Common myeloid progenitor, CD34-positive (primary cell): ENCODE data around the gene VCAN.

ENCODE experiments used
- CTCF ChIA-PET: fragments of 350-600 bp; sonication (Branson Sonifier 250); formaldehyde crosslinking; loops from one replicate; lab custom pipeline; 2021; ENCODE audit warnings: antibody characterized with exemption; lab: Charles Lee
- POLR2A ChIA-PET: fragments of 350-600 bp; sonication (Branson Sonifier 250); formaldehyde crosslinking; loops from one replicate; lab custom pipeline; 2021; ENCODE audit warnings: antibody characterized with exemption; lab: Charles Lee
- DNase-seq, 3 donors: peaks; one replicate each; pipeline versions ENCODE4 v3.0.0 to v3.0.0-alpha.2; 2013
- H3K27ac ChIP-seq, 2 experiments: 1 replicate in 1 of 2; 2 replicates in 1 of 2; pipeline ENCODE4 v1.7.0; 2013; ENCODE audit warnings: inconsistent platforms in 2 of 2, low read length in 2 of 2, mild to moderate bottlenecking in 2 of 2, low read depth in 1 of 2, moderate library complexity in 1 of 2; ENCODE audit not compliant: severe bottlenecking in 2 of 2, insufficient read depth in 1 of 2, poor library complexity in 1 of 2
- H3K27me3 ChIP-seq, 5 experiments: replicated peaks in 2 of 5; 1 replicate in 3 of 5; 2 replicates in 2 of 5; pipeline versions ENCODE4 v1.6.1 to v1.7.0; 2013; ENCODE audit warnings: low read length in 4 of 5, mild to moderate bottlenecking in 2 of 5, moderate library complexity in 2 of 5, inconsistent platforms in 1 of 5; ENCODE audit not compliant: insufficient read depth in 5 of 5, control insufficient read depth in 4 of 5
- H3K36me3 ChIP-seq, 4 experiments: 1 replicate in 2 of 4; 2 replicates in 2 of 4; pipeline versions ENCODE4 v1.6.1 to v1.7.0; 2013; ENCODE audit warnings: low read length in 3 of 4, control low read depth in 1 of 4, mild to moderate bottlenecking in 1 of 4; ENCODE audit not compliant: control insufficient read depth in 4 of 4, insufficient read depth in 4 of 4
- H3K4me1 ChIP-seq, 4 experiments: 1 replicate in 3 of 4; 2 replicates in 1 of 4; pipeline versions ENCODE4 v1.6.1 to v1.7.1; 2013; ENCODE audit warnings: low read length in 3 of 4, mild to moderate bottlenecking in 3 of 4, control low read depth in 1 of 4, inconsistent platforms in 1 of 4, moderate library complexity in 1 of 4; ENCODE audit not compliant: control insufficient read depth in 4 of 4, insufficient read depth in 4 of 4; ENCODE audit errors: control extremely low read depth in 1 of 4
- H3K4me3 ChIP-seq, 7 experiments: 1 replicate in 4 of 7; 2 replicates in 3 of 7; pipeline versions ENCODE4 v1.5.1 to v1.7.0; 2013; ENCODE audit warnings: mild to moderate bottlenecking in 7 of 7, low read length in 6 of 7, moderate library complexity in 6 of 7, inconsistent platforms in 2 of 7, low read depth in 2 of 7, control low read depth in 1 of 7; ENCODE audit not compliant: insufficient read depth in 4 of 7, control insufficient read depth in 1 of 7; ENCODE audit errors: extremely low read depth in 1 of 7
- H3K9me3 ChIP-seq, 5 experiments: 1 replicate in 4 of 5; 2 replicates in 1 of 5; pipeline versions ENCODE4 v1.6.1 to v1.7.1; 2013; ENCODE audit warnings: low read length in 4 of 5, mild to moderate bottlenecking in 2 of 5, inconsistent platforms in 1 of 5, low read depth in 1 of 5, moderate library complexity in 1 of 5; ENCODE audit not compliant: control insufficient read depth in 4 of 5, insufficient read depth in 2 of 5; ENCODE audit errors: control extremely low read depth in 1 of 5
- WGBS: methylation state at CpG from one replicate; pipeline ENCODE4 v1.1.5; 2013; ENCODE audit not compliant: insufficient coverage; 5-methylcytosine and 5-hydroxymethylcytosine counted together

Gene VCAN

GRCh38 chr5:83540105-83540504, 68.6 kb downstream of the VCAN start:
- Histone ChIP-seq H3K36me3 (no peaks in the 10 kb centered on the region), H3K4me1 (peaks cover 0 to 2% (median 0%) of the 10 kb centered on the region in 4 experiments), H3K27ac (no peak overlapping the region), H3K27me3 (no peaks in the 10 kb centered on the region), H3K9me3 (no peaks in the 10 kb centered on the region), H3K4me3 (no peak overlapping the region)
- ChIA-PET POLR2A (no interaction called here), CTCF (interaction anchor here (1.3 to 1.4 kb wide), 2 partner anchors 10 to 15 kb away, joined by 3 read pairs; no protein-coding TSS in a partner anchor)
- 90% methylated on average over 1 of the region's 2 CpGs for WGBS
- DNase-seq, result no peak

- ChIA-PET CTCF (no interaction called here), POLR2A (no interaction called here)
- peaks cover 0 to 2% (median 0%) of the 10 kb centered on the region in 4 experiments for H3K4me1 ChIP-seq
- no peak overlapping the region for H3K4me3 ChIP-seq
- H3K27ac ChIP-seq, result no peak overlapping the region
- no peak for DNase-seq
- H3K27me3 ChIP-seq, result no peaks in the 10 kb centered on the region
- no peaks in the 10 kb centered on the region for H3K36me3 ChIP-seq
- H3K9me3 ChIP-seq, result no peaks in the 10 kb centered on the region
- 100% methylated on average over 1 of the region's 3 CpGs for WGBS
Measured at GRCh38 chr5:83540783-83541182, 69.2 kb downstream of the VCAN start.

- Histone ChIP-seq H3K4me3 (no peak overlapping the region), H3K9me3 (no peaks in the 10 kb centered on the region), H3K4me1 (peaks cover 0 to 2% (median 0%) of the 10 kb centered on the region in 4 experiments), H3K27ac (no peak overlapping the region), H3K36me3 (no peaks in the 10 kb centered on the region), H3K27me3 (no peaks in the 10 kb centered on the region)
- ChIA-PET POLR2A (no interaction called here), CTCF (interaction anchor here (0.7 to 1.0 kb wide), 2 partner anchors 16 to 1230 kb away, joined by 3 read pairs; no protein-coding TSS in a partner anchor)
- 100% methylated on average over 1 of the region's 1 CpG for WGBS
- DNase-seq, result no peak
Measured at GRCh38 chr5:83542839-83543238, 71.3 kb downstream of the VCAN start.

GRCh38 chr5:83543898-83544297, 72.4 kb downstream of the VCAN start:
- Histone ChIP-seq H3K9me3 (no peaks in the 10 kb centered on the region), H3K4me3 (no peak overlapping the region), H3K36me3 (no peaks in the 10 kb centered on the region), H3K4me1 (peaks cover 0 to 2% (median 0%) of the 10 kb centered on the region in 4 experiments), H3K27ac (no peak overlapping the region), H3K27me3 (no peaks in the 10 kb centered on the region)
- DNase-seq, result no peak
- CTCF ChIA-PET, result no interaction called here
- WGBS, result 100% methylated on average over 5 of the region's 6 CpGs
- POLR2A ChIA-PET, result no interaction called here

GRCh38 chr5:83547161-83547560, 75.6 kb downstream of the VCAN start:
- H3K36me3 ChIP-seq, result no peaks in the 10 kb centered on the region
- no peaks in the 10 kb centered on the region for H3K9me3 ChIP-seq
- H3K27ac ChIP-seq, result no peak overlapping the region
- 80% methylated on average over 1 of the region's 1 CpG for WGBS
- DNase-seq, result no peak
- H3K4me3 ChIP-seq, result no peak overlapping the region
- CTCF ChIA-PET, result no interaction called here
- POLR2A ChIA-PET, result no interaction called here
- H3K27me3 ChIP-seq, result no peaks in the 10 kb centered on the region
- no peaks in the 10 kb centered on the region for H3K4me1 ChIP-seq

GRCh38 chr5:83547889-83548288, 76.3 kb downstream of the VCAN start:
- WGBS, result 100% methylated on average over 1 of the region's 1 CpG
- H3K4me1 ChIP-seq, result no peaks in the 10 kb centered on the region
- no peak overlapping the region for H3K4me3 ChIP-seq
- H3K36me3 ChIP-seq, result no peaks in the 10 kb centered on the region
- H3K9me3 ChIP-seq, result no peaks in the 10 kb centered on the region
- ChIA-PET POLR2A (no interaction called here), CTCF (no interaction called here)
- no peak overlapping the region for H3K27ac ChIP-seq
- no peaks in the 10 kb centered on the region for H3K27me3 ChIP-seq
- no peak for DNase-seq

- no peaks in the 10 kb centered on the region for H3K4me1 ChIP-seq
- CTCF ChIA-PET, result interaction anchor here (1.1 kb wide), 1 partner anchor 1199 kb away, joined by 3 read pairs; no protein-coding TSS in a partner anchor
- no peaks in the 10 kb centered on the region for H3K27me3 ChIP-seq
- no peaks in the 10 kb centered on the region for H3K36me3 ChIP-seq
- DNase-seq, result no peak
- POLR2A ChIA-PET, result interaction anchor here (0.6 kb wide), 1 partner anchor 306 kb away, joined by 5 read pairs; no protein-coding TSS in a partner anchor
- WGBS, result 89% methylated on average over 4 of the region's 4 CpGs
- H3K4me3 ChIP-seq, result no peak overlapping the region
- H3K9me3 ChIP-seq, result no peaks in the 10 kb centered on the region
- H3K27ac ChIP-seq, result no peak overlapping the region
Measured at GRCh38 chr5:83548581-83548980, 77.0 kb downstream of the VCAN start.
